Natural killer cell (primary cell): Measurements from ENCODE around the gene AARS2. TPM values are rescaled to one million over a fixed set of nuclear protein-coding genes. Genes with fewer than 3 reads are reported as not detected.
"Not testable (repeated sequence)": the region's sequence is repeated elsewhere in the genome, so short reads cannot be mapped to it uniquely, and the experiment has no call there.

Source experiments
- ATAC-seq, 3 donors: fragments of 150-1000 bp in 2 of 3; fragments of 200-7000 bp in 1 of 3; cut with Tn5 transposase; 1 replicate in 1 of 3; 2 replicates in 2 of 3; pipeline ENCODE4 v1.10.0; 2021; ENCODE audit warnings: mild to moderate bottlenecking in 2 of 3, moderate library complexity in 2 of 3
- DNase-seq, 2 donors: peaks; one replicate each; pipeline versions ENCODE4 v3.0.0 to v3.0.0-alpha.2; 2013 to 2021; ENCODE audit warnings: mixed read lengths in 1 of 2
- H3K27ac ChIP-seq: one replicate; pipeline ENCODE4 v1.5.1; 2013; ENCODE audit warnings: mild to moderate bottlenecking, low read length
- H3K27me3 ChIP-seq: one replicate; pipeline ENCODE4 v1.6.1; 2013; ENCODE audit warnings: low read length; ENCODE audit not compliant: control insufficient read depth, insufficient read depth
- H3K36me3 ChIP-seq: one replicate; pipeline ENCODE4 v1.6.1; 2013; ENCODE audit warnings: low read length; ENCODE audit not compliant: control insufficient read depth, insufficient read depth
- H3K4me1 ChIP-seq: one replicate; pipeline ENCODE4 v1.6.1; 2013; ENCODE audit warnings: low read length; ENCODE audit not compliant: control insufficient read depth, insufficient read depth
- H3K4me3 ChIP-seq: one replicate; pipeline ENCODE4 v1.5.1; 2013; ENCODE audit warnings: low read length
- H3K9me3 ChIP-seq: one replicate; pipeline ENCODE4 v1.6.1; 2013; ENCODE audit warnings: low read length; ENCODE audit not compliant: control insufficient read depth, insufficient read depth
- H3K27ac Mint-ChIP-seq, 2 donors: one replicate each; pipeline ENCODE4 v1.8.0; 2022; ENCODE audit warnings: mild to moderate bottlenecking in 2 of 2, mixed read lengths in 2 of 2, moderate library complexity in 1 of 2
- H3K27me3 Mint-ChIP-seq, 2 donors: one replicate each; pipeline ENCODE4 v1.8.0; 2022; ENCODE audit warnings: low read depth in 2 of 2, mixed read lengths in 2 of 2
- H3K36me3 Mint-ChIP-seq: one replicate; pipeline ENCODE4 v1.8.0; 2022; ENCODE audit warnings: mixed read lengths
- H3K4me1 Mint-ChIP-seq, 2 donors: one replicate each; pipeline ENCODE4 v1.8.0; 2022; ENCODE audit warnings: mixed read lengths in 2 of 2
- H3K4me3 Mint-ChIP-seq: one replicate; pipeline ENCODE4 v1.8.0; 2022; ENCODE audit warnings: mild to moderate bottlenecking, moderate library complexity, mixed read lengths
- H3K9me3 Mint-ChIP-seq, 2 donors: one replicate each; pipeline ENCODE4 v1.8.0; 2022; ENCODE audit warnings: mixed read lengths in 2 of 2
- WGBS: methylation state at CpG from one replicate; pipeline ENCODE4 v1.1.7; 2013; ENCODE audit warnings: missing lambda C conversion rate; ENCODE audit not compliant: insufficient coverage; 5-methylcytosine and 5-hydroxymethylcytosine counted together
- intact Hi-C: fragments of 100-400 bp; cut with micrococcal nuclease; formaldehyde crosslinking; loops from one replicate; pipeline ENCODE4 v1.14.2; 2022
- total RNA-seq, 4 donors: library from RNA; stranded (reverse); fragments of 120-200 nt in 1 of 4; gene quantifications; one replicate each; pipeline versions ENCODE4 v1.2.3 to v1.2.4, GENCODE V29; 2013 to 2022
- TF ChIP-seq, protein P1 (sequence below): fragments of 200-600 bp; IDR thresholded peaks from one replicate; pipeline ENCODE4 v1.8.0; 2022; ENCODE audit warnings: antibody characterized with exemption

AARS2 gene
- total RNA-seq, 3 donors from 2014 or later (not counting 1 experiment from before 2014, with no cell fraction given), result 14.1 to 17.2 (median 14.2) TPM

DNA sequence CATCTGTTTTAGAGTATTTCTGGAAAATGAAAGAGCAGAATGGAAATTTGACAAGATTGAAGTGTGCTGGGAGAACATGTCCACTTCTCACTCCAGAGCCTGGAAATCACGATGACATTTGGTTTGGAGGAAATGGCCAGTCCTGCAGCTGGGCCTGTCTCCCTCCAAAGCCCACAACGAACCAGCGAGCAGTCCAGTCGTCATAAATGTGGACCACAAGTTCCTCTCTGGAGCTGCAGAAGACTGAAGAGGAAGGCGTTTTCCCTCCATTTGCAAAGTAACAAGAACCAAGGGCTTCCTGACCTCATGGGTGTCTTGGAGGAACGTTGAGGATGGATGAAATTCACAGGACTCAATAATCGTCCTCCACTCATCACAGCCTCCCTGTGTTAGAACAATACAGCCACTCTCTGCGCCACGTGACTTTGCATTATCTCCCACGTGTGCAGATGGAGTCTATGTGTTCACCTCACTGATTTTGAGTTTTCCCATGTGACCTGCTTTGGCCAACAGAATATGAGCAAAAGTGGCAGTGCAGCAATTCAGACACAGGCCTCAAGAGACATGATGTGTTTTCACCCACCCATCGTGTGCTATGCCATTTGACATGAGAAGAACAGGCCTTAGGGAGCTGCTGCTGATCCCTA, 20.2 kb upstream of the AARS2 start:
- DNase-seq (no peak), ATAC-seq (no peak)
- no peaks in the 10 kb centered on the region for H3K4me1 ChIP-seq

DNA sequence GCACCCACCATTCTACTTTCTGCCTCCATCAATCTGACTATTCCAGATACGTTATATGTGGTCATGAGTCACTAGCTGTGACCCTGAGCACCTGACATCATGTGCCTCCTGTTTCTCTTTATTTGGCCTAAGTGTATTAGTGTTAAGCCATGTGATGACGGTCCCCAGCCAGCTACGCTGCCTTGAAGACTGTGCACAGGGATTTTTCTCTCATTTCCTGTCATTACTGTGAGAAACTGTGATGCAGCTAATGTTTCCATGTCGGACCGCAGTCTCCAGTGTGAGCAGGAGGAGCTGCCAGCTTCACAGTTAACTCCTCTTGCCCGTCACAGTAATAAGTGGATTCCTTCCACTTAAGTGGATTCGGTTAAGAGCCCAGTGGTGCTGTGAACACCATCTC, 19.4 kb upstream of the AARS2 start:
- Mint-ChIP-seq H3K9me3 (no peaks in the 10 kb centered on the region), H3K27ac (no peak overlapping the region), H3K27me3 (peaks cover 24 to 47% of the 10 kb centered on the region in 2 donors), H3K36me3 (no peaks in the 10 kb centered on the region), H3K4me3 (no peak overlapping the region), H3K4me1 (no peaks in the 10 kb centered on the region)
- TF ChIP-seq, protein P1, sequence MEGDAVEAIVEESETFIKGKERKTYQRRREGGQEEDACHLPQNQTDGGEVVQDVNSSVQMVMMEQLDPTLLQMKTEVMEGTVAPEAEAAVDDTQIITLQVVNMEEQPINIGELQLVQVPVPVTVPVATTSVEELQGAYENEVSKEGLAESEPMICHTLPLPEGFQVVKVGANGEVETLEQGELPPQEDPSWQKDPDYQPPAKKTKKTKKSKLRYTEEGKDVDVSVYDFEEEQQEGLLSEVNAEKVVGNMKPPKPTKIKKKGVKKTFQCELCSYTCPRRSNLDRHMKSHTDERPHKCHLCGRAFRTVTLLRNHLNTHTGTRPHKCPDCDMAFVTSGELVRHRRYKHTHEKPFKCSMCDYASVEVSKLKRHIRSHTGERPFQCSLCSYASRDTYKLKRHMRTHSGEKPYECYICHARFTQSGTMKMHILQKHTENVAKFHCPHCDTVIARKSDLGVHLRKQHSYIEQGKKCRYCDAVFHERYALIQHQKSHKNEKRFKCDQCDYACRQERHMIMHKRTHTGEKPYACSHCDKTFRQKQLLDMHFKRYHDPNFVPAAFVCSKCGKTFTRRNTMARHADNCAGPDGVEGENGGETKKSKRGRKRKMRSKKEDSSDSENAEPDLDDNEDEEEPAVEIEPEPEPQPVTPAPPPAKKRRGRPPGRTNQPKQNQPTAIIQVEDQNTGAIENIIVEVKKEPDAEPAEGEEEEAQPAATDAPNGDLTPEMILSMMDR, result no peak
- H3K27ac ChIP-seq, result no peak overlapping the region
- H3K9me3 ChIP-seq, result no peaks in the 10 kb centered on the region
- DNase-seq (no peak), ATAC-seq (no peak)
- intact Hi-C loops, result no loop called here
- 90% methylated on average over 7 of the region's 7 CpGs for WGBS
- no peak overlapping the region for H3K4me3 ChIP-seq
- H3K27me3 ChIP-seq, result no peaks in the 10 kb centered on the region
- H3K4me1 ChIP-seq, result no peaks in the 10 kb centered on the region
- H3K36me3 ChIP-seq, result no peaks in the 10 kb centered on the region

More for the DNA sequence above, 20.2 kb upstream of the AARS2 start:
- TF ChIP-seq, protein P1, result no peak
- Histone ChIP-seq H3K27ac (no peak overlapping the region), H3K27me3 (no peaks in the 10 kb centered on the region), H3K36me3 (no peaks in the 10 kb centered on the region), H3K9me3 (no peaks in the 10 kb centered on the region), H3K4me3 (no peak overlapping the region)
- Mint-ChIP-seq H3K4me3 (no peak overlapping the region), H3K27ac (no peak overlapping the region), H3K4me1 (no peaks in the 10 kb centered on the region), H3K36me3 (no peaks in the 10 kb centered on the region), H3K9me3 (no peaks in the 10 kb centered on the region), H3K27me3 (peaks cover 19 to 42% of the 10 kb centered on the region in 2 donors)
- intact Hi-C loops, result no loop called here
- WGBS, result 54% methylated on average over 9 of the region's 11 CpGs

DNA sequence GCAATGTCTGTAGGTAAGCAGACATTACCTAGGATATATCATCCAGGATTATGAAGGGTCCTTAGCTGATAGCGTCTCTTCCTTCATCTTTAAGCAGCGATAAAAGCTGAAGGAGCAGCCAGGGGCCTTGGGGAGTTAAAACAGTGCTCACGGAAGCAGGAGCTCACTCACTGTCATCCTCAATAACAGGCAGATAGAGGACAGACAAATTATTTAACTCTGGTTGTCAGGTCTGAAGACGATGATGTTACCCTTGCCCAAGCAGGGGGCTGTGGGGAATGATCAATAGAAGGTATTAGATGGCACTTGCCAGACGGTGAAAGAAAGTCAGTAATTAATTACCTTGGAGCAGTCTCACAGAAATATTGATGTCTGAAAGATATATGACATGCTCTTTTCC, 16.7 kb upstream of the AARS2 start:
- no peak for DNase-seq
- no peak for ATAC-seq
- Mint-ChIP-seq H3K9me3 (no peaks in the 10 kb centered on the region), H3K36me3 (no peaks in the 10 kb centered on the region), H3K27me3 (peaks cover 22 to 48% of the 10 kb centered on the region in 2 donors), H3K27ac (no peak overlapping the region), H3K4me3 (no peak overlapping the region), H3K4me1 (no peaks in the 10 kb centered on the region)
- Histone ChIP-seq H3K27me3 (no peaks in the 10 kb centered on the region), H3K9me3 (no peaks in the 10 kb centered on the region), H3K27ac (no peak overlapping the region), H3K36me3 (no peaks in the 10 kb centered on the region), H3K4me3 (no peak overlapping the region), H3K4me1 (no peaks in the 10 kb centered on the region)
- WGBS, result 70% methylated on average over 5 of the region's 5 CpGs
- TF ChIP-seq, protein P1, result no peak
- intact Hi-C loops, result no loop called here

DNA sequence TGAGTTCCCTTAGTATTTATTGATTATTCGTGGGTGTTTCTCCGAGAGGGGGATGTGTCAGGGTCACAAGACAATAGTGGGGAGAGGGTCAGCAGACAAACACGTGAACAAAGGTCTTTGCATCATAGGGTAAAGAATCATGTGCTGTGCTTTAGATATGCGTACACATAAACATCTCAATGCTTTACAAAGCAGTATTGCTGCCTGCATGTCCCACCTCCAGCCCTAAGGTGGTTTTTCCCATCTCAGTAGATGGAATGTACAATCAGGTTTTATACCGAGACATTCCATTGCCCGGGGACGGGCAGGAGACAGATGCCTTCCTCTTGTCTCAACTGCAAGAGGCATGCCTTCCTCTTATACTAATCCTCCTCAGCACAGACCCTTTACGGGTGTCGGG, 15.1 kb upstream of the AARS2 start:
- DNase-seq, H3K27me3 ChIP-seq, H3K4me3 ChIP-seq, ATAC-seq, H3K4me1 ChIP-seq, H3K36me3 ChIP-seq, H3K36me3 Mint-ChIP-seq, H3K4me1 Mint-ChIP-seq, H3K9me3 ChIP-seq, H3K27ac ChIP-seq, intact Hi-C loops, H3K27ac Mint-ChIP-seq, H3K4me3 Mint-ChIP-seq, H3K9me3 Mint-ChIP-seq: not testable (repeated sequence)
- WGBS, result 80% methylated on average over 1 of the region's 9 CpGs
- H3K27me3 Mint-ChIP-seq, result peaks cover 22 to 40% of the 10 kb centered on the region in 2 donors
